IMR-90 (cell line): Measurements from ENCODE around the gene PDE4B.

ENCODE experiments used
- BHLHE40 ChIP-seq: fragments of 150-350 bp; IDR thresholded peaks from 2 replicates; pipeline ENCODE4 v1.6.1; 2016; ENCODE audit warnings: mild to moderate bottlenecking, low read depth, low read length
- CEBPB ChIP-seq: IDR thresholded peaks from 2 replicates; pipeline ENCODE4 v1.6.1; 2012; ENCODE audit warnings: low read depth, low read length, improper control_type of control experiment
- CTCF ChIP-seq: conservative IDR thresholded peaks from 2 replicates; pipeline ENCODE4 v1.5.1; 2012; ENCODE audit warnings: mild to moderate bottlenecking, low read depth, low read length, improper control_type of control experiment
- POLR2A ChIP-seq: IDR thresholded peaks from 2 replicates; pipeline ENCODE4 v1.6.1; 2012; ENCODE audit warnings: mild to moderate bottlenecking, low read depth, low read length
- RFX5 ChIP-seq: IDR thresholded peaks from 2 replicates; pipeline ENCODE4 v1.8.0; 2012; ENCODE audit warnings: low read depth, mild to moderate bottlenecking, low read length, moderate library complexity
- USF2 ChIP-seq: fragments of 150-350 bp; IDR thresholded peaks from 2 replicates; pipeline ENCODE4 v1.6.1; 2017; ENCODE audit warnings: mild to moderate bottlenecking, antibody characterized with exemption, low read length, low read depth
- TF ChIP-seq, protein P1 (sequence below): fragments of 150-350 bp; IDR thresholded peaks from 2 replicates; pipeline ENCODE4 v1.6.1; 2016; ENCODE audit warnings: low read depth, mild to moderate bottlenecking, low read length, moderate library complexity, borderline replicate concordance

- TF ChIP-seq CTCF: no peak
- TF ChIP-seq USF2: no peak
- TF ChIP-seq CEBPB: no peak
- TF ChIP-seq, protein P1, sequence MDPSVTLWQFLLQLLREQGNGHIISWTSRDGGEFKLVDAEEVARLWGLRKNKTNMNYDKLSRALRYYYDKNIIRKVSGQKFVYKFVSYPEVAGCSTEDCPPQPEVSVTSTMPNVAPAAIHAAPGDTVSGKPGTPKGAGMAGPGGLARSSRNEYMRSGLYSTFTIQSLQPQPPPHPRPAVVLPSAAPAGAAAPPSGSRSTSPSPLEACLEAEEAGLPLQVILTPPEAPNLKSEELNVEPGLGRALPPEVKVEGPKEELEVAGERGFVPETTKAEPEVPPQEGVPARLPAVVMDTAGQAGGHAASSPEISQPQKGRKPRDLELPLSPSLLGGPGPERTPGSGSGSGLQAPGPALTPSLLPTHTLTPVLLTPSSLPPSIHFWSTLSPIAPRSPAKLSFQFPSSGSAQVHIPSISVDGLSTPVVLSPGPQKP: no peak
- no peak for TF ChIP-seq POLR2A
- no peak for TF ChIP-seq RFX5
- no peak for TF ChIP-seq BHLHE40
Measured at GRCh38 chr1:66033781-66034180, 241.1 kb downstream of the PDE4B start.
